GM20000 (cell line): ENCODE measurements around the gene CELA2B.

Source experiments
- DNase-seq: peaks from one replicate; pipeline ENCODE4 v3.0.0; 2012; ENCODE audit warnings: low spot score
- TF ChIP-seq, protein P1 (sequence below): IDR thresholded peaks from 2 replicates; pipeline ENCODE4 v1.5.1; 2012; ENCODE audit warnings: mild to moderate bottlenecking, control low read depth; ENCODE audit errors: extremely low read depth, missing control alignments

Gene CELA2B

DNA sequence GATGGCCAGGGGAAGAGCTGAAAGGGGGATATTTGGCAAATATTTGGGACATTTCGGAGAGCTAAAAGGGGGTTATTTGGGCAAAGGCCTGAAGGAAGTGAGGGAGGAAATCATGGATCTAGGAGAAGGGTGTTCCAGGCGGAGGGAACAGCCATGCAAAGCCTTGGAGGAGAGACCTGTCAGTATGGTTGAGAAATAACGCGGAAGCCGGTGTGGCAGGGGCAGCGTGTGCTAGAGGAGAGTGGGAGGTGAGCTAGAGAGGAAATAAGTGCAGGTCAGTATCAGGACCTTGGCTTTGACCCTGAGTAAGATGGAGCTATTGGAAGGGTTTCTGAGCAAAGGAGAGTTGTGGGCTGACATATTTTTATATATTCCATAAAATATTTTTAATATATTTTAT is 34.7 kb upstream of the CELA2B start:
- no peak for DNase-seq
- TF ChIP-seq, protein P1, sequence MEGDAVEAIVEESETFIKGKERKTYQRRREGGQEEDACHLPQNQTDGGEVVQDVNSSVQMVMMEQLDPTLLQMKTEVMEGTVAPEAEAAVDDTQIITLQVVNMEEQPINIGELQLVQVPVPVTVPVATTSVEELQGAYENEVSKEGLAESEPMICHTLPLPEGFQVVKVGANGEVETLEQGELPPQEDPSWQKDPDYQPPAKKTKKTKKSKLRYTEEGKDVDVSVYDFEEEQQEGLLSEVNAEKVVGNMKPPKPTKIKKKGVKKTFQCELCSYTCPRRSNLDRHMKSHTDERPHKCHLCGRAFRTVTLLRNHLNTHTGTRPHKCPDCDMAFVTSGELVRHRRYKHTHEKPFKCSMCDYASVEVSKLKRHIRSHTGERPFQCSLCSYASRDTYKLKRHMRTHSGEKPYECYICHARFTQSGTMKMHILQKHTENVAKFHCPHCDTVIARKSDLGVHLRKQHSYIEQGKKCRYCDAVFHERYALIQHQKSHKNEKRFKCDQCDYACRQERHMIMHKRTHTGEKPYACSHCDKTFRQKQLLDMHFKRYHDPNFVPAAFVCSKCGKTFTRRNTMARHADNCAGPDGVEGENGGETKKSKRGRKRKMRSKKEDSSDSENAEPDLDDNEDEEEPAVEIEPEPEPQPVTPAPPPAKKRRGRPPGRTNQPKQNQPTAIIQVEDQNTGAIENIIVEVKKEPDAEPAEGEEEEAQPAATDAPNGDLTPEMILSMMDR: no peak

DNA sequence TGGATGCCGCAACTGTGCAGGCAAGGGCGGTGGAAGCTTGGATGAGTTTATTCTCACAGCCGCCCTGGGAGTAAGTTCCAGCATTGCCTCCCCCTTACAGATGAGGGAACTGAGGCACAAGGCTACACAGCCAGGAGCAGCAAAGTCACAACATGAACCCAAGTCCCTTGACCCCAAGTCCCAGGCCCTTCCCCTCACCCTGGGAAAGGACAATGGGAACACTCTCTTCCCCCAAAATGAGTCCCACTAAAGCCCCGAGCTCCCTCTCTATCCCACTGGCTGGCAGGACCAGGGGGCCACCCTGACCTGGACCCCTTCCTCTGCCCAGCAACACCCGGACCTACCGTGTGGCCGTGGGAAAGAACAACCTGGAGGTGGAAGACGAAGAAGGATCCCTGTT is 33.8 kb upstream of the CELA2B start:
- DNase-seq: no peak
- TF ChIP-seq, protein P1: no peak

DNA sequence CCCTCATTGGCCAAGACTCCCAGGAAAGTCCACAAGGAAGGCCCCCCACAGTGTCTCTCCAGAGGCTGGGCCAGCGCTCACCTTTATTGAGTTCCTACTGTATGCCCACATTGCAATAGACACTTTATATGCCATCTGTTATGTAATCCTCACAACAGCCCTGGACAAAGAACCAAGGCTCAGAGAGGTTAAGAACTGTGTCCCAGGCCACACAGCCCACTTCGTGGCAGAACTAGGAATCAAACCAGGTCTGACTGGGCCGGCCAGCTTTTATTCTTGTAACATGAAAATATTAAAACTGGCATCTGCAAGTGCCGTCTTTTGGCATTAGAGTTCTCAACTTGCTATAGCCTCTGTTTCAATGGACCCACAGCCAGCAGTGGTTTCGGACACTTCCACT is 33.1 kb upstream of the CELA2B start:
- TF ChIP-seq, protein P1: no peak
- DNase-seq: no peak

DNA sequence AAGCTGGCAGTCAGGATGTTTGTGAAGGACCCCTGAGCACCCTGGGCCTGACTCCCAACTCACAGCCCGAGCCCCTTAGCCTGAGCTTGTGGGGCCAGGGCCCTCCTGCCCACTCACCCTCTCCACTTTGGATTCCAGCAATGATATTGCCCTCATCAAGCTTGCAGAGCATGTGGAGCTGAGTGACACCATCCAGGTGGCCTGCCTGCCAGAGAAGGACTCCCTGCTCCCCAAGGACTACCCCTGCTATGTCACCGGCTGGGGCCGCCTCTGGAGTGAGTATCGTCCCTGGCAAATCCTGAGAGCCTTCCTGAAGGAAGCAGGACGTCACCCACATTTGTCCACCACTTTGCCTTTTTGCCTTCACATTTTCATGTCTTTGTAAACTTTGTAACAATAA is 32.6 kb upstream of the CELA2B start:
- TF ChIP-seq, protein P1: no peak
- DNase-seq: no peak

DNA sequence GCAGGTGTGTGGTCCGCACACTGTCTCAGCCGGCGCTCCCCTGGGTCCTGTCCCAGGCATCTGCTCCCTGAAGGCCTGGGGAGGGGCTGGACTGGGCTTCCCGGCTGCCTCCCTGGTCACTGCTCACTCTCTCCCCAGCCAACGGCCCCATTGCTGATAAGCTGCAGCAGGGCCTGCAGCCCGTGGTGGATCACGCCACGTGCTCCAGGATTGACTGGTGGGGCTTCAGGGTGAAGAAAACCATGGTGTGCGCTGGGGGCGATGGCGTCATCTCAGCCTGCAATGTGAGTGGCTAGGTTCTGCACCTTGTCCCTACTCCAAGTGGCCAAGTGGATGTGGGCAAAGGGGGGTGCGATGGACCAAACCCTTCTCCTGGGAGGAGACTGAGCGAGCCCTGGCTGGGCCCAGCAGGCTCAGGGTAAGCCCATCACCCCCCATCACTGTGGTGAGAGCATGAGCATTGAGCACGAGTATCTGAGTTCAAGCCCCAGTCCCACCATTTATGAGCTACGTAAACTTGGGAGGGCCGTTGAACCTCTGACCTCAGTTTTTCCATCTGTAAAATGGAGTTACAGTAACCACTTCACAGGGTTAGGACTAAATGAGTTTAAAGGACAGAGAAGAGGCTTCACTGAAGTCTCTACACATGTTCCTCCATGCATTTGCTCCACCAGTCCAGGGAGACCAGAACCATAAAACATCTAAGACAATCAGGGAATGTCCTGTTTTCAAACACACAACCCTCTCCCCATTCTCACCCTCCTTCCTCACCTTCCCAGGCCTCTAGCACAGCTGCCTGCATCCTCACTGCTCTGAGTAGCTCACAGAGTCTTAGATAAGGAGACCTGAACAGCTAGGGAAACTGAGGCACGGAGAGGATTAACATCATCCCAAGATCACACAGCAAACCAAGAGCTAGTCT is 31.2 kb upstream of the CELA2B start:
- DNase-seq: no peak
- TF ChIP-seq, protein P1: no peak

DNA sequence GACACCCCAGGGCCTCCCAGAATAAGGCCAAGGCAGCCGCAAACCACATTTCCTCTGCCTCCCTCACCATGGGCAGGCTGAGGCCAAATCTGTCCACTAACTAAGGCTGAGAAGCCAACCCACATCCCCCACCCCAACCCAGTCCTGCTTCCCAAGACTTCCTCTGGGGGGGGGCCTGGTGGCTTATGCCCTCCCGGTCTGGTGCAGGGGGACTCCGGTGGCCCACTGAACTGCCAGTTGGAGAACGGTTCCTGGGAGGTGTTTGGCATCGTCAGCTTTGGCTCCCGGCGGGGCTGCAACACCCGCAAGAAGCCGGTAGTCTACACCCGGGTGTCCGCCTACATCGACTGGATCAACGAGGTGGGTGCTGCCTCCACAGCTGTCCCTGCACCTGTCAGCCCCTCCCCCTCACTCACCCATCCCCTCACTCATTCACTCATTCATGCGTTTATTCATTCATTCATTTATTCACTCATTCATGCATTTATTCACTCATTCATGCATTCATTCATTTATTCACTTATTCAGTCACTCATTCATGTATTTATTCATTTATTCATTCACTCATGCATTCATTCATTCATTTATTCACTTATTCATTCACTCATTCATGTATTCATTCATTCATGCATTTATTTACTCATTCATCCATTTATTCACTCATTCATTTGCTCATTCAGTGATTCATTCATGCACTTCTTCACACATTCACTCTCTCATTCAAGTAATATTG is 30.3 kb upstream of the CELA2B start:
- no peak for DNase-seq
- TF ChIP-seq, protein P1: no peak

DNA sequence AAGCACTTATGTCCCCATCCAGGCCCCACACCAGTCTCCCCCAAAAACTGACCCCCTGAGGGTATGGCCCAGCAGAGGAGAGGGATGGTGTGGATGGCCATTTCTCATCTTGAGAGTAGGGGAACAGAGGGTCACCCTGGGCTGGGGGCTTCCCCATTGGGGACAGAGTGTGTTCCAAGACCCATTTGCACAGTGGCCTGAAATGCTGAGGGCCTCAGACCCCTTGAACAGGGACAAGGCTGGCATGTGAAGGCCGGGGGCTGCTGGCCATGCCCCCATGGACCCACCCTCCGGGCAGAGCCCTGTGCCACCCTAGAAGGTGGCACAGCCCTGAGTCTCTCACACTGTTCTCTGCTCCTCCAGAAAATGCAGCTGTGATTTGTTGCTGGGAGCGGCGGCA is 29.7 kb upstream of the CELA2B start:
- DNase-seq: no peak
- TF ChIP-seq, protein P1: no peak
